ENCODE data around the gene CLCA1.

Gene CLCA1

DNA sequence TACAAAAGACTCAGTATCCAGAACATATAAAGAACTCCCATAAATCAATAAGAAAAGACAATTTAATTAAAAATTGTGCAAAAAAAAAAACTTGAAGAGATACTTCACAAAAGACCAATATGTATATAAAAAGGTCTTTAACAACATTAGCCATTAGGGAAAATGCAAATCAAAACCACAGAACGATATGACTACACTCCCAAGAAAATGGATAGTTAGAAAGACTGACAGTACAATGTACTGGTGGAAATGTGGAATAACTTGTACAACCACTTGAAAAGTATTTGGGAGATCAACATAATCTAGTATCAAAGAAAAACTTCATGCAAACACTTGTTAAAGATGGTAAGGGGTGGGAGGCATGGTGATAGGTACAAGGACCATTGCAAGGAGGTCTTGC, 3.9 kb upstream of the CLCA1 start:
- DNase-seq, result no peak

GRCh38 chr1:86466109-86466844, 2.5 kb upstream of the CLCA1 start:
- DNase-seq, result no peak

- DNase-seq, result no peak
These were observed 1.7 kb upstream of the CLCA1 start for GRCh38 chr1:86466986-86467385.

- DNase-seq, result no peak
These were observed 2.1 kb downstream of the CLCA1 start for GRCh38 chr1:86470859-86471258.

GRCh38 chr1:86471291-86471690, 2.6 kb downstream of the CLCA1 start:
- no peak for DNase-seq

- no peak for DNase-seq
These were observed 3.4 kb downstream of the CLCA1 start for GRCh38 chr1:86472152-86472551.

GRCh38 chr1:86472767-86473166, 4.0 kb downstream of the CLCA1 start:
- DNase-seq, result no peak

DNA sequence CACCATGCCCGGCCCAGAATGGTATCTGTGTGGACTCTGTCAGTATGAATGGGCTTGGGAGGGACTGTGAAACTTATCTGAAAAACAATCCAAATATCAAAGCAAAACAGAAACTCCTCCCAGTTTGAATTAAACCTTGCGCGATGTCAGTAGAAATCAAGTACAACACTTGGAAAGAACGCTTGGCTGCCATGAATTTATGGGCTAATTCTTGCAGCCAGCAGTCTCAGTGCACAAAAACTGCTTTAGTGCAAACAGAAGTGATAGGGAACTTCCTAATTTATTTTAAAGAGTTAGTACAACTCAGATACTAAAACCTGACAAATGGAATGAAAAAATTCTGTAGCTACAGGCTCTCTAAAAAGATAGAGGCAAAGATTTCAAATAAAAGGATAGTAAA, 8.5 kb downstream of the CLCA1 start:
- DNase-seq, result no peak

- DNase-seq, result no peak
These were observed 9.0 kb downstream of the CLCA1 start for GRCh38 chr1:86477682-86478081.

DNA sequence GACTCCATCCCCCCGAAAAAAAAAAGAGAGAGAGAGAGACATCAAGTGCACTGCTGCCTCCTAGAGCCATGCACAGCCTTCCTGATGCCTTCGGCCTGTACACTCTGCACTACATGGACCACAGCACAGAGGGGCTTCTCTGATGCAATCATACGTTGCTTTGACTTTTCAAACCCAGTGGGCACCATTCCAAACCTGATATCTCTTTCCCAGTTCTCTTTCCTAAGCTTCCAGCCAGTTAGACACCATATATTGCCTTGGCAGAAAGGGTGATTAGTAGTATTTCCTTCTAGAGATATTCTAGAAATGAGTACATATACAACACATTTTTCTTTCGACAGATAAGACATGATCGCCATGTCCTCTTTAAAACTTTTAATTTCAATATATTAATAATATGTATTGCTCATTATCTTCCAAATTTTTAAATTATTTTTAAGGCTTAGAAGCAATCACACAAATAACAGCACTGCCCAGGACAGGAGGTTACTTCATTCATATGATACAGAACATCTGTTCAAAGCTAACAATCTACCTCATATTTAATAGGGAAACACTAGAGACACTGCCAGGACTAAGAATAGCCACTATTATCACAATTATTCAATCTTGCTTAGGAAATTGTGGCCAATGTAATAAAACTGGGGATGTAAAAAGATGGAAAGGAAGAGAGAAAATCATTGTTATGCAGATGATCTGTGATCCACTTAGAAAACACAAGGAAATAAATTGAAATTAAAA, 9.9 kb downstream of the CLCA1 start:
- no peak for DNase-seq

GRCh38 chr1:86481966-86482365, 13.2 kb downstream of the CLCA1 start:
- no peak for DNase-seq

- DNase-seq, result no peak
These were observed 18.5 kb downstream of the CLCA1 start for GRCh38 chr1:86487131-86487810.

GRCh38 chr1:86487811-86488141, 19.0 kb downstream of the CLCA1 start:
- DNase-seq, result no peak

DNA sequence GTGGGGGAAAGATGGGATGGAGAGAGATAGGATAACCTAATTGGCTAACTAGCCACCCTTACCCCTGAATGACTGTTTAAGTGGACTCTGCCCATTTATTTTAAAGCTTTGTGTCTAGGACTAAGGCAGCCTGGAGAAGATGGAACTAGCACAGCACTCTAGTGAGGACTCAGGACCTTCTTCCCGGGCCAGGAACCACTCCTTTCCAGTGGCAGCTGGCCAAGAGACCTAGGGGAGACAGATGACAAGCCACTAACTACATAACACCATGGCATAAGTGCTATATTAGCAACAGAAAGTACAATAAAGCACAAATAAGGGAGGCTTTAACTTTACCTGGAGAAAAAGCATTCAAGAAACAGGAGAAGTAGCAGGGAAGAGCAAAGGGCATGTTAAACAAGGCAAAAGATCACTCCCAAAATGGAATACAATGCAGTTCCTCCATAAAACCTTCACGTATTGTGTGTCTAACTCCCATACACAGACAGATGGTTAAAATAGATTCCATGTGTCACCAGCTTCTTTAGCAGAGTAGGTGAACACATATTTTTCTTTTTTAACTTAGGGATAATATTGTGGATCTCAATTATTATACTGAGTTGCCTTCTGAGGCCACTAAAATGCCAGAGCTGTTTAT, 20.6 kb downstream of the CLCA1 start:
- no peak for DNase-seq

- no peak for DNase-seq
These were observed 22.6 kb downstream of the CLCA1 start for GRCh38 chr1:86491171-86491950.

- no peak for DNase-seq
These were observed 29.6 kb downstream of the CLCA1 start for GRCh38 chr1:86498281-86498680.

DNA sequence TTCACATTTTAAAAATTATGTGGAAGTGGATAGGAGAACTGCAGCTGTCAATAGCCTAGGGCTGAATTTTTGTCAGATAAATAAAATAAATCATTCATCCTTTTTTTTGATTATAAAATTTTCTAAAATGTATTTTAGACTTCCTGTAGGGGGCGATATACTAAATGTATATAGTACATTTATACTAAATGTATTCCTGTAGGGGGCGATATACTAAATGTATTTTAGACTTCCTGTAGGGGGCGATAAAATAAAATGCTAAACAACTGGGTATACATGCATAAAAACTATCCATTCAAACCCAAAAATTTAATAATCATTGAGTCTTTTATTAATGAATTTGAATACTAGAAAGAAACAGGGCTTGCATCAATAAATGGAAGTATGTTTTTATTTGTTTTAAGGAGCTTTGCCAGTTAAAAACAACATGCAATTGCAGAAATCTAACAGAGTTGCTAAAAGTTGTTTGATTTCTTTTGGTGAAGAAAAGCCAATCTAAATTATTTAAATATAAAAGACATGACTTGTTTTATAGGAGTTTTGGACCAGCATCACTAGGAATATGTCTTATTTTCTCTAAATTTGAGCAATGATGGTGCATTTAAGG, 31.4 kb downstream of the CLCA1 start:
- DNase-seq, result peak; percentile 68

- no peak for DNase-seq
These were observed 32.0 kb downstream of the CLCA1 start for GRCh38 chr1:86500714-86501113.

GRCh38 chr1:86502125-86502646, 33.5 kb downstream of the CLCA1 start:
- peak; percentile 71 for DNase-seq

- peak; percentile 19 for DNase-seq
These were observed 34.1 kb downstream of the CLCA1 start for GRCh38 chr1:86502721-86503405.

DNA sequence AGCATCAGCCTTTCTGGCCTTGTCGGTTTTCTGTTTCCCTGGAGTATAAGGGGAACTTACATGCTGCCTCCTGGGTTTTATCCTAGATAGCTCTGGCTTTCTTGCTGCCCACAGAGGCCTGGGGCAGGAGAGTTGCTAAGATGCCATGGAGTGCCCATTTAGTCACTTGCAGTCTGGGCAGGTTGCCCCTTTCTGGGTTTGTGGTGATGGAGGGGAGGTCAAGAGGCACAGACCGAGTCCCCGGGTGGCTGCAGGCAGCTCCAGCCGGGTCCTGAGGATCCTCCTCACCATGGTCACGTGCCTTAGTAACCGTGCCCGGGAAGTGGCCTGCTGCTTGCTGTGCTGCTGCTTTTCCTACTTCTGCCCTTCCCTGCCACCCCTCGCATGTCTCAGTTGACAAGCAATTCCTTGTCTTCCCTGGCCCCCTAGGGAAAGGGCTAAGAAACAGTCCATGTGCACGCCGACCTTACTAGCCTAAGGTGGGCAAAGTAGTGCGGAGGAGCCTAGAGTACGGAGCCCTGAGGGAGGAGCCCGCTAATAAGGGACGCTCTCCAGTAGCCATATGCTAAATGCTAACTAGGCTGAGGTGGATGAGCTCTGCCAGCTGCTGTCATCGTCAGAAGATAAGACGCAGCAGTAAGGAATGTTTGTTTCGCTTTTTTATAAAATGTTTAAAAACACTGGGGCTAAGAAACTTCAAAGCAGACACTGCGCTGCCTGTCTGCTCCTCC, 34.8 kb downstream of the CLCA1 start:
- DNase-seq, result no peak
